Osteocyte (in vitro differentiated cells): ENCODE results near the gene FBXO36. TPM values are rescaled to one million over a fixed set of nuclear protein-coding genes. Genes with fewer than 3 reads are reported as not detected.

ENCODE experiments used
- DNase-seq: peaks from one replicate; pipeline ENCODE4 v3.0.0; 2021; ENCODE audit warnings: mixed read lengths; ENCODE audit not compliant: unreplicated experiment; ENCODE audit errors: extremely low spot score
- H3K27ac Mint-ChIP-seq: one replicate; pipeline ENCODE4 v1.8.0; 2021; ENCODE audit warnings: mild to moderate bottlenecking, mixed read lengths; ENCODE audit not compliant: unreplicated experiment
- H3K27me3 Mint-ChIP-seq: one replicate; pipeline ENCODE4 v1.8.0; 2021; ENCODE audit warnings: mixed read lengths; ENCODE audit not compliant: unreplicated experiment
- H3K36me3 Mint-ChIP-seq: one replicate; pipeline ENCODE4 v1.8.0; 2021; ENCODE audit warnings: mixed read lengths; ENCODE audit not compliant: unreplicated experiment
- H3K4me1 Mint-ChIP-seq: one replicate; pipeline ENCODE4 v1.8.0; 2021; ENCODE audit warnings: mixed read lengths; ENCODE audit not compliant: unreplicated experiment
- H3K4me3 Mint-ChIP-seq: one replicate; pipeline ENCODE4 v1.8.0; 2021; ENCODE audit warnings: mild to moderate bottlenecking, moderate library complexity, mixed read lengths; ENCODE audit not compliant: unreplicated experiment
- H3K9me3 Mint-ChIP-seq: one replicate; pipeline ENCODE4 v1.8.0; 2021; ENCODE audit warnings: mixed read lengths; ENCODE audit not compliant: unreplicated experiment
- total RNA-seq: library from RNA; stranded (reverse); gene quantifications from 2 replicates; pipeline ENCODE4 v1.2.1, GENCODE V29; 2021
- TF ChIP-seq, protein P1 (sequence below): fragments of 200-600 bp; sonication (generic); IDR thresholded peaks from 2 replicates; pipeline ENCODE4 v1.5.0; 2021; ENCODE audit warnings: antibody characterized with exemption, mild to moderate bottlenecking, moderate library complexity

Gene FBXO36
- total RNA-seq, 1 donor from 2014 or later: 4.8 TPM

DNA sequence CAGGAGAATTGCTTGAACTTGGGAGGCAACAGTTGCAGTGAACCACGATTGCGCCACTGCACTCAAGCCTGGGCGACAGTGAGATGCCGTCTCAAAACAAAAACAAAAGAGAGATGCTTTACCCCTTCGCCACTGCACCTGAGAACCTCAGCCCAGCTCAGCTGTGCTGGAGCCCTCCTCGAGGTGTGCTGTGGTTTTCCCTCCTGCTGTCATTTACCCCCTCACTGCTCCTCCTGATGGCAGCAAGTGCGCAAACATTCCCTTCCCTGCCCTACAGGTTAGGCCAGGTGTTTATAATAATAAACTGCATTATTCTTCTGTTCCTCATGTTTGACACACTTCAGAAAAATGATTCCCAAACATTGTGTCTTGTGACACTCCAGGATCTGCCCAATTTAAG, 8.4 kb downstream of the FBXO36 start:
- Mint-ChIP-seq H3K4me1 (peaks cover 31% of the 10 kb centered on the region), H3K27ac (no peak overlapping the region), H3K9me3 (no peaks in the 10 kb centered on the region), H3K27me3 (no peaks in the 10 kb centered on the region), H3K36me3 (peaks cover 4% of the 10 kb centered on the region), H3K4me3 (no peak overlapping the region)
- peak; percentile 68 for DNase-seq
- TF ChIP-seq, protein P1, sequence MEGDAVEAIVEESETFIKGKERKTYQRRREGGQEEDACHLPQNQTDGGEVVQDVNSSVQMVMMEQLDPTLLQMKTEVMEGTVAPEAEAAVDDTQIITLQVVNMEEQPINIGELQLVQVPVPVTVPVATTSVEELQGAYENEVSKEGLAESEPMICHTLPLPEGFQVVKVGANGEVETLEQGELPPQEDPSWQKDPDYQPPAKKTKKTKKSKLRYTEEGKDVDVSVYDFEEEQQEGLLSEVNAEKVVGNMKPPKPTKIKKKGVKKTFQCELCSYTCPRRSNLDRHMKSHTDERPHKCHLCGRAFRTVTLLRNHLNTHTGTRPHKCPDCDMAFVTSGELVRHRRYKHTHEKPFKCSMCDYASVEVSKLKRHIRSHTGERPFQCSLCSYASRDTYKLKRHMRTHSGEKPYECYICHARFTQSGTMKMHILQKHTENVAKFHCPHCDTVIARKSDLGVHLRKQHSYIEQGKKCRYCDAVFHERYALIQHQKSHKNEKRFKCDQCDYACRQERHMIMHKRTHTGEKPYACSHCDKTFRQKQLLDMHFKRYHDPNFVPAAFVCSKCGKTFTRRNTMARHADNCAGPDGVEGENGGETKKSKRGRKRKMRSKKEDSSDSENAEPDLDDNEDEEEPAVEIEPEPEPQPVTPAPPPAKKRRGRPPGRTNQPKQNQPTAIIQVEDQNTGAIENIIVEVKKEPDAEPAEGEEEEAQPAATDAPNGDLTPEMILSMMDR: no peak

DNA sequence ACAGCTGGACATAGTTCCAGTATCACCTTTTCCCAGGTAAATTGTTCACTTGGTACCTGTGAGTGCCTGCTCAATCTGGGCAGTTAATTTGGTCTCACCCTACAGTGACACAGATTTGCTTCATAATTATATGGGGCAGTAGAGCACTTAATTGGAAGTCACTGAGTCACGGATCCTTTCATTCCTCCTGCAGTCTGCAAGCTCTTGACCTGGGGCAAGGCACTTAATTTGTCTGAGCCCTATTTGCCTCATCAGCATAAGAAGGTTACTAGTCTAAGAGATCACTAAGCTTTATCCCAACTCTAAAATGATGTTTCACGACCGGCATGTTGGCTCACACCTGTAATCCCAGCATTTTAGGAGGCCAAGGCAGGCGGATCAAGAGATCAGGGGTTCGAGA, 8.9 kb downstream of the FBXO36 start:
- Mint-ChIP-seq H3K4me1 (peaks cover 29% of the 10 kb centered on the region), H3K27ac (no peak overlapping the region), H3K27me3 (no peaks in the 10 kb centered on the region), H3K4me3 (no peak overlapping the region), H3K36me3 (peaks cover 4% of the 10 kb centered on the region), H3K9me3 (no peaks in the 10 kb centered on the region)
- TF ChIP-seq, protein P1: no peak
- no peak for DNase-seq

DNA sequence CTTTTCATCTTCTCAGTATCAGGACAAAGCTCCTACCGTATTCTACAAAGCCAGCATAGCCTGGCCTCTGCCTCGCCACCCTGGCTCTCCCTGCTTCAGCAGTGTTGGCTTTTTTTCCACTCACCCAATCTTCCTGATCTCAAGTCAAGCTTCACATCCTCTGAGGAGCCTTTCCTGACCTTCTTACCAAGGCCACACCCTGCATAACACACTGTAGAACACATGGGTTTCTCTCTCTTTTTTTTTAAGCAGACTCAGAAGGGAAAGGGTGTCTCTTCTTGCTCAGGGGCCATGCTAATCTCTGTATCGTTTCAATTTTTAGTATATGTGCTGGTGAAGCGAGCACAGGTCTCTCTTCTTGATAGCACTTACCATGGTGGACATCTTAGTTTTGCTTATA, 15.2 kb downstream of the FBXO36 start:
- H3K27me3 Mint-ChIP-seq: no peaks in the 10 kb centered on the region
- TF ChIP-seq, protein P1: no peak
- DNase-seq: no peak
- H3K4me3 Mint-ChIP-seq: no peak overlapping the region
- H3K36me3 Mint-ChIP-seq: peaks cover 4% of the 10 kb centered on the region
- H3K4me1 Mint-ChIP-seq: peaks cover 3% of the 10 kb centered on the region
- no peak overlapping the region for H3K27ac Mint-ChIP-seq
- H3K9me3 Mint-ChIP-seq: no peaks in the 10 kb centered on the region

DNA sequence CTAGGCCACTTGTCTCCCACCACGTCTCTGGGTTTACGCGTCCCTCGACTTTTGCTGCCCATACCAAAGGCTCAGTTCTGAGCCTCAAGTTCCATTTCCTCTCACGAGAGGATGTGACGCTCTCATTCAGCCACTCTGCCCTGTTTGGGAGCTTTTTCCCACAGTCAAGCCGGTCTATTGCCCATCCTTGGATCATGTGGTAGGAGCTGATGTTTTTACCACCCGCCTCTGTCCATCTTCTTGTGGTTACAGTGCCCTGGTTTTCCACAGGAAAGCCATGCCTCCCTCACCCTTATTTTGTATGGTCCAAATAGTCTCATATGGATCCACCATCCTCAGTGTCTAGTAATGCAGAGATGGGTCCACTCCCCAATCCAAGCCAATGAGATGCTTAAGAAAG, 20.4 kb downstream of the FBXO36 start:
- Mint-ChIP-seq H3K36me3 (no peaks in the 10 kb centered on the region), H3K27me3 (no peaks in the 10 kb centered on the region)
- TF ChIP-seq, protein P1: no peak

DNA sequence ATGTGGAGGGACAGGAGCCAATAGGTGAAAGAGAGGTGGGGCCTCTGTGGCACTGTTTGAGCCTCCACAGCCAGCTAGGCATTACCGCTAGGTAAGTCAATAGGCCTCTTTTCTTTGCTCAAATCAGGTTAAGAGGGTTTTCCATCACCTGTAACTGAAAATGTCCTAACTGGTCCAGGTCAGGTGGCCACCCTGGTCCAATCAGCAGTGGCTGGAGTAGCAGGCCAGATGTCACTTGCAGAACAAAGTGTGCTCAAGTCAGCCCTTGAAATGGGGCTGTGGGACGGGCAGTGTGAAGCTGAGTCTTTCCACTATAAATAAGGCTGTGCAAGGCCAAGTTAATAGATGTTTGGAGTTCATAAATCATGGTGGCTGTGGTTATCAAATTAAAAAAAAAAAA, 20.9 kb downstream of the FBXO36 start:
- no peaks in the 10 kb centered on the region for H3K27me3 Mint-ChIP-seq
- no peak for DNase-seq
- no peak overlapping the region for H3K4me3 Mint-ChIP-seq
- H3K4me1 Mint-ChIP-seq: no peaks in the 10 kb centered on the region
- no peaks in the 10 kb centered on the region for H3K9me3 Mint-ChIP-seq
- TF ChIP-seq, protein P1: no peak
- no peak overlapping the region for H3K27ac Mint-ChIP-seq
- no peaks in the 10 kb centered on the region for H3K36me3 Mint-ChIP-seq

More for the DNA sequence above, 20.4 kb downstream of the FBXO36 start:
- no peaks in the 10 kb centered on the region for H3K9me3 Mint-ChIP-seq
- H3K4me3 Mint-ChIP-seq: no peak overlapping the region
- no peak overlapping the region for H3K27ac Mint-ChIP-seq
- no peak for DNase-seq
- H3K4me1 Mint-ChIP-seq: peaks cover under 1% of the 10 kb centered on the region
